ENCODE results near the gene WWOX. TPM values are rescaled to one million over a fixed set of nuclear protein-coding genes. Genes with fewer than 3 reads are reported as not detected.

Gene WWOX
- total and polyA plus RNA-seq, 2 of the 13 experiments (the other 11 are each of a cell fraction or from before 2014, with no cell fraction given), result 9.1 to 37.4 TPM

- TF ChIP-seq ARHGAP35 (CRISPR knock-in tag; IDR thresholded peaks at IDR 0.05; ENCODE audit: borderline replicate concordance) (no peak), THYN1 (CRISPR knock-in tag; IDR thresholded peaks at IDR 0.05; ENCODE audit: borderline replicate concordance, low read depth) (no peak), NR2F1 (CRISPR knock-in tag; IDR thresholded peaks at IDR 0.05) (no peak), ZUFSP (CRISPR knock-in tag; IDR thresholded peaks at IDR 0.05; ENCODE audit: borderline replicate concordance) (no peak), TBX3 (IDR thresholded peaks at IDR 0.05; ENCODE audit: borderline replicate concordance) (no peak), SMARCE1 (IDR thresholded peaks at IDR 0.05; ENCODE audit: borderline replicate concordance) (no peak), ZNF75D (CRISPR knock-in tag; IDR thresholded peaks at IDR 0.05; ENCODE audit: borderline replicate concordance) (no peak), ZNF724P (CRISPR knock-in tag; IDR thresholded peaks at IDR 0.05; ENCODE audit: borderline replicate concordance) (no peak), PHF20 (CRISPR knock-in tag; IDR thresholded peaks at IDR 0.05) (no peak), CREB1 (IDR thresholded peaks at IDR 0.05) (no peak), CREB1 (CRISPR knock-in tag; IDR thresholded peaks at IDR 0.05) (no peak)
These were observed 347.6 kb downstream of the WWOX start (continued) for GRCh38 chr16:78446992-78447563.

- no peaks in the 10 kb centered on the region for H3K79me2 ChIP-seq (ENCODE audit: insufficient read depth, low read length)
- H3K27me3 ChIP-seq (ENCODE audit: control insufficient read depth in 1 of 2, insufficient read depth in 2 of 2, low read length in 2 of 2), result no peaks in the 10 kb centered on the region
- intact Hi-C loops (cut with micrococcal nuclease; ENCODE audit: unreplicated experiment), result no loop called here
- H3K9me3 ChIP-seq (ENCODE audit: low read length), result no peaks in the 10 kb centered on the region
- no peak overlapping the region for H3K4me3 ChIP-seq (replicated peaks in 1 of 3; ENCODE audit: insufficient read depth in 1 of 3, low read depth in 2 of 3, low read length in 3 of 3)
- no peak overlapping the region for H2AFZ ChIP-seq (ENCODE audit: low read length)
- no peak overlapping the region for H3K4me2 ChIP-seq (ENCODE audit: low read depth, low read length)
- peaks cover 15% of the 10 kb centered on the region for H3K4me1 ChIP-seq (ENCODE audit: insufficient read depth, low read length)
- ChIA-PET CTCF (ENCODE audit: low intra/inter-chr PET ratio, low total read pairs) (no interaction called here), POLR2A (no interaction called here)
- ATAC-seq, result no peak
- no peaks in the 10 kb centered on the region; a peak in 1 of 5 replicates for H3K36me3 ChIP-seq (replicated peaks in 1 of 2; ENCODE audit: control insufficient read depth in 1 of 2, insufficient read depth in 2 of 2, low read length in 2 of 2)
- no peak for TF ChIP-seq KLF15 (CRISPR knock-in tag; IDR thresholded peaks at IDR 0.05; ENCODE audit: borderline replicate concordance)
- no peak for TF ChIP-seq ZNF136 (CRISPR knock-in tag; IDR thresholded peaks at IDR 0.05; ENCODE audit: low read depth)
- TF ChIP-seq, protein P1, sequence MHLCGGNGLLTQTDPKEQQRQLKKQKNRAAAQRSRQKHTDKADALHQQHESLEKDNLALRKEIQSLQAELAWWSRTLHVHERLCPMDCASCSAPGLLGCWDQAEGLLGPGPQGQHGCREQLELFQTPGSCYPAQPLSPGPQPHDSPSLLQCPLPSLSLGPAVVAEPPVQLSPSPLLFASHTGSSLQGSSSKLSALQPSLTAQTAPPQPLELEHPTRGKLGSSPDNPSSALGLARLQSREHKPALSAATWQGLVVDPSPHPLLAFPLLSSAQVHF (CRISPR knock-in tag; IDR thresholded peaks at IDR 0.05), result no peak
- DNase-seq (ENCODE audit: low spot score), result no peak
- H4K20me1 ChIP-seq (ENCODE audit: insufficient read depth, low read length), result no peaks in the 10 kb centered on the region
- WGBS (ENCODE audit: low lambda C conversion rate), result 91% methylated on average over 6 of the region's 6 CpGs
- no TSS peak for BruUV-seq (replicated peaks)
- in situ Hi-C loops (cut with HindIII; ENCODE audit: extremely low pct_ligation_motif_present, low pct_unique_long_range_greater_than_20kb), result no loop called here
- no peak overlapping the region for H3K9ac ChIP-seq (ENCODE audit: insufficient read depth, low read depth, low read length)
- FAIRE-seq, result no peak
- H3K27ac ChIP-seq (ENCODE audit: extremely low read length, insufficient read depth, low read length), result no peak overlapping the region
These were observed 349.3 kb downstream of the WWOX start for GRCh38 chr16:78448658-78449271.
